Esophagus muscularis mucosa (tissue), 4 donors: ENCODE measurements around the gene THRA.

Experiments
- EP300 ChIP-seq: sonication (generic); formaldehyde crosslinking; IDR thresholded peaks from one replicate; pipeline ENCODE4 v1.6.1; 2017; ENCODE audit warnings: antibody characterized with exemption
- POLR2A ChIP-seq: fragments of 450-650 bp; IDR thresholded peaks from one replicate; pipeline ENCODE4 v1.6.1; 2017; ENCODE audit warnings: antibody characterized with exemption, moderate library complexity, mild to moderate bottlenecking, low read depth
- POLR2AphosphoS5 ChIP-seq, 2 donors: sonication (generic); formaldehyde crosslinking; IDR thresholded peaks; one replicate each; pipeline ENCODE4 v1.6.1; 2017; ENCODE audit warnings: antibody characterized with exemption in 2 of 2
- TF ChIP-seq, protein P1 (sequence below), 3 experiments: fragments of 200-600 bp in 2 of 3; fragments of 450-650 bp in 1 of 3; sonication (generic) in 2 of 3; IDR thresholded peaks; one replicate each; pipeline ENCODE4 v1.5.1; 2017 to 2019; ENCODE audit warnings: antibody characterized with exemption in 3 of 3, mild to moderate bottlenecking in 2 of 3, moderate library complexity in 1 of 3

DNA sequence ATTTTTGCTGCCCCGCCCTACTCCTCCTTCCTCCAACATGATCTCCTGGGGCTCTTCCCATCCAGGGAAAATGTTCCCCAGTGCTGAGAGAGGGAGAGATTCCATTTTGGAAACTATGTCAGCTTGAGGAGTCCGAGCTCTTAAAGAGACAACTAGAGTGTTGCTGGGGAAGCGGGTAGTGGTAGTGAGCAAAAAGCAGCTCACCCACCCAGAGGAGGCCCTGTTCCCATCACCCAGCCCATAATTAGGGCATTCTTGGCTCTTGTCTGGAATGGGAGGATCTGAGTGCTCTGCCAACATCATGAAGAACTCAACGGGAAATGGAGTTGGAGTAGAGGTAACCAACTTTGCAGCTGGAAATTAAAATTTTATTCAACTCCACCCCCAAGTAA lies 49.9 kb downstream of the THRA start:
- TF ChIP-seq, protein P1, sequence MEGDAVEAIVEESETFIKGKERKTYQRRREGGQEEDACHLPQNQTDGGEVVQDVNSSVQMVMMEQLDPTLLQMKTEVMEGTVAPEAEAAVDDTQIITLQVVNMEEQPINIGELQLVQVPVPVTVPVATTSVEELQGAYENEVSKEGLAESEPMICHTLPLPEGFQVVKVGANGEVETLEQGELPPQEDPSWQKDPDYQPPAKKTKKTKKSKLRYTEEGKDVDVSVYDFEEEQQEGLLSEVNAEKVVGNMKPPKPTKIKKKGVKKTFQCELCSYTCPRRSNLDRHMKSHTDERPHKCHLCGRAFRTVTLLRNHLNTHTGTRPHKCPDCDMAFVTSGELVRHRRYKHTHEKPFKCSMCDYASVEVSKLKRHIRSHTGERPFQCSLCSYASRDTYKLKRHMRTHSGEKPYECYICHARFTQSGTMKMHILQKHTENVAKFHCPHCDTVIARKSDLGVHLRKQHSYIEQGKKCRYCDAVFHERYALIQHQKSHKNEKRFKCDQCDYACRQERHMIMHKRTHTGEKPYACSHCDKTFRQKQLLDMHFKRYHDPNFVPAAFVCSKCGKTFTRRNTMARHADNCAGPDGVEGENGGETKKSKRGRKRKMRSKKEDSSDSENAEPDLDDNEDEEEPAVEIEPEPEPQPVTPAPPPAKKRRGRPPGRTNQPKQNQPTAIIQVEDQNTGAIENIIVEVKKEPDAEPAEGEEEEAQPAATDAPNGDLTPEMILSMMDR (IDR thresholded peaks at IDR 0.05) = no peak
- TF ChIP-seq POLR2A (no peak), POLR2AphosphoS5 (IDR thresholded peaks at IDR 0.05) (no peak), EP300 (no peak)
